ENCODE data around the gene HAND2.

The HAND2 gene

GRCh38 chr4:173505924-173506518 lies 24.0 kb downstream of the HAND2 start:
- H3K27me3 ChIP-seq (ENCODE audit: insufficient read depth, poor library complexity, severe bottlenecking): peaks cover 48% of the 10 kb centered on the region

GRCh38 chr4:173504181-173504503 lies 25.9 kb downstream of the HAND2 start:
- TF ChIP-seq GABPA (IDR thresholded peaks at IDR 0.05; ENCODE audit: low read depth) (no peak), CTCF (IDR thresholded peaks at IDR 0.05; ENCODE audit: insufficient read depth, low read length) (no peak), REST (IDR thresholded peaks at IDR 0.05; ENCODE audit: insufficient replicate concordance, low read depth) (no peak), SPI1 (IDR thresholded peaks at IDR 0.05; ENCODE audit: borderline replicate concordance, low read depth) (no peak), POLR2AphosphoS5 (IDR thresholded peaks at IDR 0.05; ENCODE audit: low read depth) (no peak)
- no peak overlapping the region for H3K27ac ChIP-seq (replicated peaks)
- H3K27me3 ChIP-seq (ENCODE audit: insufficient read depth, poor library complexity, severe bottlenecking): peaks cover 33% of the 10 kb centered on the region
- DNase-seq (ENCODE audit: low read depth in 1 of 2, low spot score in 1 of 2): no peak
- H3K4me3 ChIP-seq (replicated peaks; ENCODE audit: insufficient read depth, low read length): no peak overlapping the region

More at GRCh38 chr4:173505924-173506518, 24.0 kb downstream of the HAND2 start:
- DNase-seq (ENCODE audit: low read depth in 1 of 2, low spot score in 1 of 2): peak in 1 of 2 experiments; percentile 62
- no peak overlapping the region; the same call in 1 of the 2 replicates for H3K4me3 ChIP-seq (replicated peaks; ENCODE audit: insufficient read depth, low read length)
- H3K27ac ChIP-seq (replicated peaks): no peak overlapping the region
- TF ChIP-seq GABPA (IDR thresholded peaks at IDR 0.05; ENCODE audit: low read depth) (no peak), CTCF (IDR thresholded peaks at IDR 0.05; ENCODE audit: insufficient read depth, low read length) (peak; percentile 68)

- Histone ChIP-seq H3K4me3 (replicated peaks; ENCODE audit: insufficient read depth, low read length) (no peak overlapping the region), H3K27me3 (ENCODE audit: insufficient read depth, poor library complexity, severe bottlenecking) (peaks cover 30% of the 10 kb centered on the region), H3K27ac (replicated peaks) (no peak overlapping the region)
- DNase-seq (ENCODE audit: low read depth in 1 of 2, low spot score in 1 of 2): no peak
- TF ChIP-seq SPI1 (IDR thresholded peaks at IDR 0.05; ENCODE audit: borderline replicate concordance, low read depth) (peak; percentile 68; the same call in 1 of the 2 replicates), POLR2AphosphoS5 (IDR thresholded peaks at IDR 0.05; ENCODE audit: low read depth) (no peak), GABPA (IDR thresholded peaks at IDR 0.05; ENCODE audit: low read depth) (no peak), REST (IDR thresholded peaks at IDR 0.05; ENCODE audit: insufficient replicate concordance, low read depth) (no peak)
Observed at GRCh38 chr4:173503330-173504180, 26.5 kb downstream of the HAND2 start.

- TF ChIP-seq SPI1 (IDR thresholded peaks at IDR 0.05; ENCODE audit: borderline replicate concordance, low read depth): no peak
- TF ChIP-seq REST (IDR thresholded peaks at IDR 0.05; ENCODE audit: insufficient replicate concordance, low read depth): no peak
- no peak for TF ChIP-seq CTCF (IDR thresholded peaks at IDR 0.05; ENCODE audit: insufficient read depth, low read length)
- no peak for TF ChIP-seq GABPA (IDR thresholded peaks at IDR 0.05; ENCODE audit: low read depth)
- no peak for TF ChIP-seq POLR2AphosphoS5 (IDR thresholded peaks at IDR 0.05; ENCODE audit: low read depth)
- DNase-seq (ENCODE audit: low read depth in 1 of 2, low spot score in 1 of 2): no peak
- no peak overlapping the region for H3K4me3 ChIP-seq (replicated peaks; ENCODE audit: insufficient read depth, low read length)
- peaks cover 19% of the 10 kb centered on the region for H3K27me3 ChIP-seq (ENCODE audit: insufficient read depth, poor library complexity, severe bottlenecking)
- no peak overlapping the region for H3K27ac ChIP-seq (replicated peaks)
Observed at GRCh38 chr4:173502282-173502681, 27.7 kb downstream of the HAND2 start.

Measured in HL-60 (cell line).